Measurements from ENCODE around the gene TGFBR1.

DNA sequence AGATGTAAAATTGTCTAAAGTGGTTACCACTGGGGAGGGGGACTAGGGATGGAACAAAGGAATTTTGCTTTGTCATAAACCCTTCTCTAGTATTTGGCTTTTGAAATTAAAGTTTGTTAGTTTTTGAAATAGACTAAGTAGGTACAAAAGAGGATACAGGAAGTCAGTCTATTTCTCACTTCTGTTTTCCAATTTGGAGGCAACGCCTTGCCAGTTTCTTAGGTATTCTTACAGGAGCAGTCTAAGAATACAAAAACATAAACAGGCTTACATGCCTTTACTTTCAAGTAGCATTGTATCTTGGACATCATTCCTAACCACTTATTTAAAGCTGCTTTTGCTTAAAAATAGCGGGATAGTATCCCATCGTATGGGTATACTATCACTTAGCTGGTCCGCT is 82.4 kb downstream of the TGFBR1 start:
- TF ChIP-seq, protein P1, sequence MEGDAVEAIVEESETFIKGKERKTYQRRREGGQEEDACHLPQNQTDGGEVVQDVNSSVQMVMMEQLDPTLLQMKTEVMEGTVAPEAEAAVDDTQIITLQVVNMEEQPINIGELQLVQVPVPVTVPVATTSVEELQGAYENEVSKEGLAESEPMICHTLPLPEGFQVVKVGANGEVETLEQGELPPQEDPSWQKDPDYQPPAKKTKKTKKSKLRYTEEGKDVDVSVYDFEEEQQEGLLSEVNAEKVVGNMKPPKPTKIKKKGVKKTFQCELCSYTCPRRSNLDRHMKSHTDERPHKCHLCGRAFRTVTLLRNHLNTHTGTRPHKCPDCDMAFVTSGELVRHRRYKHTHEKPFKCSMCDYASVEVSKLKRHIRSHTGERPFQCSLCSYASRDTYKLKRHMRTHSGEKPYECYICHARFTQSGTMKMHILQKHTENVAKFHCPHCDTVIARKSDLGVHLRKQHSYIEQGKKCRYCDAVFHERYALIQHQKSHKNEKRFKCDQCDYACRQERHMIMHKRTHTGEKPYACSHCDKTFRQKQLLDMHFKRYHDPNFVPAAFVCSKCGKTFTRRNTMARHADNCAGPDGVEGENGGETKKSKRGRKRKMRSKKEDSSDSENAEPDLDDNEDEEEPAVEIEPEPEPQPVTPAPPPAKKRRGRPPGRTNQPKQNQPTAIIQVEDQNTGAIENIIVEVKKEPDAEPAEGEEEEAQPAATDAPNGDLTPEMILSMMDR (IDR thresholded peaks at IDR 0.05), result no peak
- no peak for TF ChIP-seq POLR2A (IDR thresholded peaks at IDR 0.05)
